HG02642 (cell line): ENCODE data around the gene ERGIC1.

Experiments
- ATAC-seq: cut with Tn5 transposase; IDR thresholded peaks from one replicate; pipeline ENCODE4 v1.9.1; 2021; ENCODE audit warnings: mild to moderate bottlenecking; ENCODE audit not compliant: unreplicated experiment, poor library complexity

Gene ERGIC1

DNA sequence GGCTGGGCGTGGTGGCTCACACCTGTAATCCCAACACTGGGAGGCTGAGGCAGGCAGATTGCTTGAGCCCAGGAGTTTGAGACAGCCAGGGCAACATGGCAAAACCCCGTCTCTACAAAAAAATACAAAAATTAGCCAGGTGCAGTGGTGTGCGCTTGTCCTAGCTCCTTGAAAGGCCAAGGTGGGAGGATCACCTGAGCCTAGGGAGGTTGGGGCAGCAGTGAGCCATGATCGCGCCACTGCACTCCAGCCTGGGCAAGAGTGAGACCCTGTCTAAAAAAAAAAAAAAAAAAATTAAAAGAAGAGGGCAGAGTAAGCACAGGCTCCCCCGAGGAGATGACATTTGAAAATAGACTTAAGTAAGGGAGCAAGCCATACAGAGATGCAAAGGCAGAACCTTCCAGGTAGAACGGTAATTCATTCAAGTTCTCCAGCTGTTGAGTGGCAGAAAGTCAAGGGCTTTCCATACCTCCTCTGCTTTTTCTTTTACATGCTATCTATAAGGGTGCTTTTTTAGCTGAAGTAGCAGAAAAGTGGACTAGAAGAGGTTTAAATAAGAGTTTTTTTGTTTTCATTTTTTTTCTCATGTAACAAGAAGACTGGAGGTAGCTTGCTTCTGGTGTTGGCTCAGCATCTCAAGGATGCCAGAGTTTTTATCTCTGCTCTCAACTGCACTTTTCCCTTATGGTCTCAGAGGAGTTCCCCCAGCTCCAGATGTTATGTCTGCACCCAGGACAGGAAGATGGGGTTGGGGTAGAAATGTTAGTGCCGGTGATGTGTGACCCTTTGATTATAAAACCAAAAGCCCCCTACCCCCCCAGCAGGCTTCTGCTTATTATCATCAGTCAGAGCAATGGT is 40.8 kb downstream of the ERGIC1 start:
- no peak for ATAC-seq

DNA sequence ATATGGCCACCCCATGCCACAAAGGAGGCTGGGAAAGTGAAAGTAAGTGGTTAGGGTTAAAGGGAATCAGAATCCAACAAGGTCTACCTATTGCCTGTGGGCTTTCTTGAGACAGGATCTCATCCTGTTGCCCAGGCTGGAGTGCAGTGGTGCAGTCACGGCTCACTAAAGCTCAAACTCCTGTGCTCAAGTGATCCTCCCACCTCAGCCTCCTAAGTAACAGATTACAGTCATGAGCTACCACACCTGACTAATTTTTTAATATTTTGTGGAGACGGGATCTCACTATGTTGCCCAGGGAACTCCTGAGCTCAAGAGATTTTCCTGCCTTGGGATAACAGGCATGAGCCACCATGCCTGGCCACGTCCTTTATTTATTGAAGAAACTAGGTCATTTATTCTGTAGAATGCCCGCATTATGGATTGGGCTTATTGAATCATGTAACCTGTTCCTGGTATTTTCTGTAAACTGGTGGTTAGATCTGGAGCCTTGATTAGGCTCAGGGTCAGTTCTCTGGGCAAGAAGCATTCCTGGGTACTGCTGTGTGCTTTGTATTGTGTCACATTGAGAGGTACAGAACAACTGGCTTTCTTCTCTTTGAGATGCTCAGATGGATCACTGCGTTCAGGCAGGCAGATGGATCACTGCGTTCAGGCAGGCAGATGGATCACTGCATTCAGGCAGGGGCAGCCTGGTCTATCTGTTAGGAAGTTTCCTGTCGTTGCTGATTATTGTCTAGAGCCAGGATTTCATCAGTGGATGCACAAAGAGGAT is 41.6 kb downstream of the ERGIC1 start:
- ATAC-seq, result no peak

DNA sequence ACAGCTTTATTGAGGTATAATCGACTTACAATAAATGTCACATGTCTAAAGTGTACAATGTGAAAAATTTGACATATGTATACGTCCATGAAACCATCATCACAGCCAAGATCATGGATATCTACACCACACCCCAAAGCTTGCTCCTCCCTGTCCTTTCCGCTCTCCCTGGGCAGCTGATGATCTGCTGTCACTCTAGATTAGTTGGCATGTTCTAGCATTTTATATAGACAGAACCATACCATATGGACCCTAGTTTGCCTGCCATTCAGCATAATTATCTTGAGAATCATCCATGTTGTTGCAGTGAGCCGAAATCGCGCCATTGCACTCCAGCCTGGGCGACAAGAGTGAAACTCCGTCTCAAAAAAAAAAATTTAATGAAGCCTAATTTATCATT is 42.5 kb downstream of the ERGIC1 start:
- ATAC-seq, result no peak

DNA sequence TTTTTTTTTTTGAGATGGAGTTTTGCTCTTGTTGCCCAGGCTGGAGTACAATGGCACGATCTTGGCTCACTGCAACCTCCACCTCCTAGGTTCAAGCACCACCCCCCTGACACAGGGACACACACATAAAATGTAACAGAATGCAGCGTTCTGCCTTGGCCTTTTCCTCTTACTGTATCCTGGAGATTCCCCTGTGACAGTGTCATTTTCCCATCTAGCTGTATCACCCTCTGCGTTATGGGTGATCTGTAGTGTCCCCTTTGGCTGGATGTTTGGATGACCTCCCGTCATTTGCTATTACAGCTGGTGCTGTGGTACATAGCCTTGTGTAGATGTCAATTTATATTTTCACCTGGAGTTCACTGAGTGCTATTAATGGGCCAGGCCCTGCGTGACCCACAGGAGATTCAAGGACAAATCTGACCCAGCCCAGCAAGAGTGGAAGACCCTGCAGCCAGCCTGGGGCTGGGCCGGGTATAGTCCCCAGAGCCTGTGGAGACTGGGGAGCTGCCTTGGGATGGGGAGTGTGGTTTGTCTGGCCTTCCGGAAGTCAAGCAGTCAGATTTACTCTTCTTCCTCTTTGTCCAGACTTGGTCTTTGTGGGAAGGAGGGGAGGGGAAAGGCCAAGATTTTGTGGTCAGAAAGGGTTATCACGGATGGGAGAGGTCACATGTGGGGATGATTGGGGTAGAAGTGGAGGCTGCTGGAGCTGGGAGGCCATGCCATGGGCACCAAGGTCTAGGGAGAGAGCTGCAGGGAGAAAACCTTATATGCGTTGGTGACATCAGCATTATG is 43.6 kb downstream of the ERGIC1 start:
- ATAC-seq, result no peak

DNA sequence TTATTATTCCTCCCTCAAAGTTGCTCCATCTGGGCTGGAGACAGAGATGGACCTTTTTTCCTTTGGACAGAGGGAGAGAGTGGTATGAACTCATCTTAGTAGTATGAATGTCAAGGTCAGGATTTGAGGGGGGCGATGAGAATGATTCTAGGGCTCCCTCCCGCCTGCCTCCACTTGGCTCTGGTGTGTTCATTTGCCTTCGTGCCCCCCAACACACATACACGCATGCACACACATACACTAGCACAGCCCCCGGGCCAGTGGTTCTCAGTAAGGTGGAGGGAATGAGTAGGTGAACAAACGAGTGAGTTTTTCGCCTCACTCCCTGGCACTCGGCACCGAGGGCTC is 44.5 kb downstream of the ERGIC1 start:
- no peak for ATAC-seq

DNA sequence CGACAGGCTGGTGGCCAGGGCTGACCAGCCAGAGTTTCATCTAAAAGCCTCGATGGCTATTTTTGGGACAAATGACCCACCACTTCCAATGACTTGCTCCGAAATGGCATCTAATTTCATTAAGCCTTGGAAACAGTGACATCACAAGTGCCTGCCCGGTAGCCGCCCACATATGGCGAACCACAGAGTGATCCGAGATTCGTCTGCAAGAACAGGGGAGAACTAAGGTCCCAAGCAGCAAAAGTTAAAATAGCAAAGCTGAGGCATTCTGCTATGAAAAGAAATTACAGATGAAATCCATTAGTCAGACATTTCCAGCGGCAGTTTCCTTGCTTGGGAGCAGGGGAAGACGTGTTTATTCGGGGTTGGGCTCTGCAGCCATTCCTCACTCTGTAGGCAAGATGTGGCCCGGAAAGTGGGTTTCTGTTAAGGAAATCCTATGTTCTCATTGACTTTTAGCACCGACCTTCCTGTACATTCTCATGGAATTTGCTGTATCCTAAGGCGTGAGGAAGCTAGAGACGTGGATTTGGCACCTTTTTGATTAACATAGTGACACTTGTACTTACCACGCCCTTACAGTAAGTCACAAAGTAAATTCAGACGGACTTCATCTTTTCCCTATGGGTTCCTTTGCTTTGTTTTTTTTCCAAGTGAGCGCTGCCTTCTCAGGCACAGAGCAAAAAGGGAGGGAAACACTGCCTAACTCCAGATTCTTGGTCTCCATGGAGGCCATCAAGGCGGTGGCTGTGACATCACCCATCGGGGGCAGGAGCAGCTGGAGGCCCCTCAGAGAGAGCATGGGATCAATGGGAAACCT is 45.1 kb downstream of the ERGIC1 start:
- no peak for ATAC-seq

DNA sequence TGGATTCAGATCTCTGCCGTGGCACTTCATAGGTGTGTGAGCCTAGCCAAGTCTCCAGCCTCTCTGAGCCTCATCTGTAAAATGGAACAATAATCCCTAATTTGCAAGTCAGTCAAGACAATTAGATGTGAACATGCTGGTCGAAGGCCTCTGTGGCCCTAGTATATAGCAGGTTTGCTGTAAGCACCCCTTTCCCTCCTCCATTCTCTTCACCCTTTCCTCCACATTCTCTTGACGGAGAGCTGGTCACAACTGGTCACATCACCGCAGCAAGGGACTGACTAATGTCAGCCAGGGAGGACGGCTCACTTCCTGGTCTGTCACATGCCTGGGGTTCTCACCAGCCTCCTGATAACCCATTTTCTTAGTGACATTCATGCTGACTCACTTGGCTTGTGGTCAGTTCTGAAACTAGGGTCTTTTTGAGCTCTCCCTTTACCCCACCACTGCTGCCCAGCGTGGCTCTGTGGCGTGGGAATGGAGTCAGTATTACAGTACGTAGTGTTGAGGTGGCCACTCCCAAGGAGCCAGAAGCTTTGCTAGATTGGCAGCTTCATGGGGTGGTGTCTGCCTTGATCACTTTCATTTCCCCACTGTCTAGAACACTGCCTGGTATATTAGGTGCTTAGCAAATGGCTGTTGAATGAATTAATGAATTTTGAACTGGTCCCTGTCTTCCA is 47.8 kb downstream of the ERGIC1 start:
- no peak for ATAC-seq

DNA sequence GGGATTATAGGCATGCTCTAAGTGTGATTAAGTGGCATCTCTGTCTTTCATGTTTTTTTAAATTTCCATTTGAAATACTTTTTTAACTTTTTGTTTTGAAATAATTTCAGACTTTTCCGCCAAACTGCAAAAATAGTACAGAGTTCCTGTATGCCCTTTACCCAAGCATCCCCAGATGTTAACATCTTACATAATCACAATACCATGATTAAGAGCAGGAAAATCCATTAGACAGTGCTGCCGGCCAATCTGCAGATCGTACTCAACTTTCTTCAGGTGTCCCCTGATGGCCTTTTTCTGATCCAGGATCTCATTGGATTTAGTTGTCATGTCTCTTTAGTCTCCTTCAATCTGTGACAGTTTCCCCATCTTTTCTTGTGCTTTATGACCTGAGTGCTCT is 49.0 kb downstream of the ERGIC1 start:
- no peak for ATAC-seq

DNA sequence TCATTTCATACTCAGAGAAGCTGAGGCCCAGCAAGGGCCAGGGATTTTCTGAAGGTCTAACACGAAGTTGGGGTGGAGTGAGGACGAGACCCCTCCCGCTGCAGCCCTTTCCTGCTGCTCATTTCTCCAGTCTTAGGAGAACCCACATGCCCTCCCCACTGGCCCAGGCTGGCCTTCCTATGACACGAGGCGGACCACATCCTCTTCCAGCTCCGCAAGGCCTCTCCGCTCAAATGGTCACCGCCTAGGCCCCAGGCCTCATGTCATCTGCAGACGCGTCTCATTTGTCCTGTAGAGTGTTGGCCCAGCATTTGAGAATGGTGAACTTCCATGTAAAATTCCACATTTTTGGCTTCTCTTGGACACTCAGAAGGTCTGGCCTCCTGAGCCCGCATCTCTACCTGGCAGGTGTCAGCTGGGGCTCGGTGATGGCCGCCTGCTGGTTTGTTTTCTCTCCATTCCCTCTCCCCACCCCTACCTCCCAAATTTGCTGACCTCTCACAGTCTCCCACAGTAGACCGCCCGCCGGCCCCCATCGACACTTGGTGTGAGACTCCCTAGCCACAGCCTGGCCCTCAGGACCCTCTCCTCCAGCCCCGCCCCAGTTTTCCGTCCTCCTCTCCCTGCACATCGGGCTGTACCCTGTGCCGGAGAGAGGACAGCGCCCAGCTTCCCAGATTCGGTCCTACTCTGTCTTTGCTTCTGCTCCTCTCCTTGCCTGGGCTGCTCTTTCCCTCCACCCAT is 51.7 kb downstream of the ERGIC1 start:
- ATAC-seq, result no peak

DNA sequence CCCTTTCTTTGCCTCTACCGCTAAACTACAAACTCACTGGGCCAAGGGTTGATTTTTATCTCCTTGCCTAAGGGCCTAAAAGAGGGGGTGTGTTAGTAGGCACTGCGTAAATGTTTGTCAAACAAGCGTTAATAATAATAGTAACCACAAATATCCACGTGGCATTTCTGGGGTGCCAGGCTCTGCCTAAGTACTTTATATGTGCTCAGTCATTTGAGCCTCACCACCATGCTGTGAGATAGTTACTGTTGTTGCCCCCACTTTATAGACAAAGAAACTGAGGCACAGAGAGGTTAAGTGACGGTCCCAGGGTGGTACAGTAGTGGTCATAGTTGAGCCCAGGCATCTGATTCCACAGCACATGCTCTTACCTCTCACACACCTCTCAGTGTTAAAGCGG is 52.4 kb downstream of the ERGIC1 start:
- ATAC-seq, result no peak

DNA sequence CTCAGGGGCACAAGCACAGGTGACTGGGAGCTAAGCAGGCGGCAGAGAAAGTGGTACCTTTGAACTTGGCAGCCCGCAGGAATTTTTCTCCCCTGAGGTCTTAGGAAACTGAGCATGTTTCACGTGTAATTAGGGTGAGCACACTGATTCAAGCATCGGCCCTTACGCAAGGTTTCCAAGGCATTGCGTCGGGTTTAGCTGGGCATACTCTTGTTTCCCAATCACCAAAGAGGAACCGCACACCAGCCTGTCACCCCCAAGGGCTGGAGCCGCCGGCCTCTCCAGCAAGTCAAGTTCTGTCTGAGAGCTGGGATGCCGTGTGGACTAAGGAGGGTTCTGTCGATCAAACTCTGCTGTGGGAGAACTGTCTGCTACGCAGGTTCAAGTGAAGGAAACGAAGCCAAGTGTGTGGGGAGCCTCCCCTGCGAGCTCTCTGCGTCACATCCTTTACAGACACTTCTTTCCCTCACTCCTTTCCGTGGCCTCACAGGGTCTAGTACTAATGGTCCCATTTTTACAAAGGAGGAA is 53.0 kb downstream of the ERGIC1 start:
- no peak for ATAC-seq

DNA sequence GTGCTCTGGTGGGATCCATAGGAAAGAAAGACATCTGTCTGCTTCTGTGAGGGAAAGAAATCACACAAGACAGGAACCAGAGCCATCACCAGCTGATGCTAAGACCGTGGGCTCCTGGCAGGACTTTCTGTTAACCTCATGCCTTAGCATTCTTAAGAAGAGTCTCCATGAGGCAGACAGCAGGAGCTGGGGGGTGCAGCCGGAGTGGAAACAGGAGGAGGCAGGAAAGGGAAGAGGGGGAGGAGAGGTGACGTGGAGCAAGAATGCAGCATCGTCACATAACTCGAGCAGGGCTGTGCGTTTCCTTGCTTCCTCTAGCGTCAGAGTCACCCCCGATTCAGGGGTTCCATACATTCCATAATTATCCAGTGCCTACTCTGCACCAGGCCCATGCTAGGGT is 53.6 kb downstream of the ERGIC1 start:
- no peak for ATAC-seq

DNA sequence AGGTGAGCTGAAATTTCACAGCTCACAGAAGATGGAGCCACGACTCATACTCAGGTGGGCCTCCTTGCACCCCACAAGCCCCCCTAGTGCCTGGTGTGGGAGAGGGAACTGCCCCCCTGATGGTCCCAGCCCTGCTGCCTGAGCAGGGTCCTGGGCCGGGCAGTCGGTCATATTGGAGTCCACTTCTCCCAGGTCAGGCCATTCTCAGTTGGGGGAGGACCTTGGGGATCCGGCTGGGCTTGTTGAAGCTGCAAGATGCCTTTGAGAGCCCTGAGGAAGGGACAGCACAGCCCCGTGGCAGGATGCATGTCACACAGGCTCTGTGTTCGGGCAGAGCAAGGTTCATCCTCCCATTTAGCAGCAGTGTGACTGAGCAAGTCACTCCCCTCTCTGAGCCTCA is 56.6 kb downstream of the ERGIC1 start:
- ATAC-seq, result no peak

DNA sequence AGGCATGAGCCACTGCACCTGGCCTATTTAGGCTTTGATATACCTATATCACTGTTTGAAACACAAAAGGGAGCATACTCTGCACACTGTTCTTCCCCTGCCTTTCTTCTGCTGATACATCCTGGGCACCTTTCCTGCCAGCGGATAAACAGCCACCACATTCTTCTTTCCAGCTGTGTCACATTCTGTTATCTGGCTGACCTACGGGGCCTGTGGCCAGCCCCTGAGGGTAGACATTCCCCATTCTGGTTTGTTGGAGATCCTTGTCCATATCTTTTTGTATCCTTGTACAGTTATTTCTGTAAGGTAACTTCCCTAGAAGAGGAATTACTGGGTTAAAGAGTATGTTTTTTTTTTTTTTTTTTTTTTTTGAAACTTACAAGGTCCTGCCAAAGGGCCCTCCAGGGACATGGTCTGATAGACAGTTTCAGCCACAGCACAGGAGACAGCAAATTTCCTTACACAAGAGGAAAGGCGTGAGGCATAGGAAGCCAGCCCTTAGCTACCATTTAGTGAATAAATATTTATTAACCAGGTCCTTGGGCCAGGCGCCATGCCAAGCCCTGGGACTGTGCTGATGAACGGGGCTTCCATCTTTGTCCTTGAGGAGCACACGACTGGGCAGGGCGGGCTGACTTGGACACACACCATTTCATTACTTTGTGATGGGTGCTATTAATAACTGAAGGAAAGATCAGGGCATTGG is 57.8 kb downstream of the ERGIC1 start:
- no peak for ATAC-seq

DNA sequence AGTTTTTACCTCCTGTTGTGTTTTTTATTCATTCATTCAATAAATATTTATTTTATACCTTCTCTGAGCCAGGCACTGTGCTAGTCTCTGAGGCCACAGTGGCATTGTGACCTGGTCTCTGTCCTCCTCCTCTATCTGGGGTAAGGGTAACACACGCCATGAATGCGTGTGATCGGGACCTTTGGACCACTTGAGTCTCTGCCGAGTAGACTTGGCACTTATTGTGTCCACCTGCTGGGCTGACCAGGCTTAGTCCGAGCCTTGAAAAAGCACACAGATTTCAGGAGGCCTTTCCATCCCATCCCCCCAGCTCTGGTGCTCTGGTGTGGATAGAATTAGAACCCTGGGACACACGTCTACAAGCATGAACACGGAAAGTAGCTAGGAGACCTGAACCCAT is 58.7 kb downstream of the ERGIC1 start:
- ATAC-seq, result no peak

DNA sequence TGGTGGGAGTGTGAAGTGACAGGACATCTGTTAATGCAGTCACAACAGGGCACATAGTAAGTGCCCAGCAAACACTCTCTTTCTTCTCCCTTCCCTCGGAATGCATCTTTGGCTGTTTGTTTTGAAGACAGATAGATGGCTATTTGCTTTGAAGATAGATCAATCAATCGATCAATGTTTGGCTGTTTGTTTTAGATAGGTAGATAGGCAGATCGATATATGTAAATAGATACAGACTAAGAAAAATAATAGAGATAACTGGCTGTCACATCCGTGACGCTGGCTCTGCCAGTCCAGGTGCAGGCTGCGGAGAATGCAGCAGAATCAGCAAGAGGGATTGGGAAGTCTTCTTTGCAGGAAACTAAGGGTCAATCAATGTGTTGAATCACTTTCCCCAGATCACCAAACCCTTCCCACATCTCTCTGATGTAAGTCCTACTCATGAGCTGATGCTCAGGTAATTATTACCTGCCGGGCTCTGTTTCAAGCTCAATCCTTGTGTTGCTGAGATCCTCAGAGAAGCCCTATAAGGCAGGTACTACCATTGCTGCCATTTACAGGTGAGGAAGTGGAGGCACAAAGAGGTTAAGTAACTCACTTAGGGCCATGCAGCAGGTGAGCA is 60.8 kb downstream of the ERGIC1 start:
- ATAC-seq, result no peak

DNA sequence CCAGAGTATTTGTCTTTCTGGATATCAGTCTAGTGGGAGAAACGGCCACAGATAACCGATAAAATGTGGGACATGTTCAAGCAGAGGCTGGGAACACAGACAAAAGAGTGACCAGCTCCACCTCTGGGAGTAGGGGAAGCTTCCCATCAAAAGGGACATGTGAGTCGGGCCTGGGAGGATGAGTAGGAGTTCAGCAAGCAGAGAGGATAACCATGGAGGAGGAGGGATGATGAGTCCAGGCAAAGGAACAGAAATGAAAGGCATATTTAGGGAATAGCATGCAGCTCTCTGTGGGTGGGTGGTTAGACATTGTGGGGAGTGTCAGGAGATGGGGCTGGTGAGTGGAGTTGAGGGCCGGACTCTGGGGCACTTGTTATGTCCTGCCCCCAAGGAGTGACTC is 61.5 kb downstream of the ERGIC1 start:
- no peak for ATAC-seq

DNA sequence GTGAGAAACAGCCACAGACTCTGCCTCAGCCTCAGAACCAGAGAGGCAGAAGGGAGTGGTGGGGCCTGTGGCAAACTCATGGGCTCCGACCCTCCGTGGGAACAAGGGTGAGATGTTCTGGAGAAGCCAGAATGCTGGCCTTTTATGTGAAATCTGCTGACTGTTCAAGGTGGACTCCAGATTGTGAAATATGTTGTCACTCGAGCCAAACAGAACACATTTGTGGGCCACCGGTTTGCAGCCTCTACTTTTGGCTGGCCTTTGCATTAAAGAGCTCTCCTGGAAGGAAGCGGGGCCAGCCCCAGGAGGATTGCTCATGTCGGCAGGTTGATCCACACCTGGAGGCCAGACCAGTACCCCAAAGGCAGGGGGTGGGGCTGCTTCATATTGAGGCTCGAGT is 62.4 kb downstream of the ERGIC1 start:
- ATAC-seq, result no peak
